ENCODE data around the gene ALG9.

GRCh38 chr11:111916768-111917167, 45.4 kb upstream of the ALG9 start:
- TF ChIP-seq CTCF (IDR thresholded peaks at IDR 0.05) = no peak
- peak in 1 of 2 donors; percentile 57 for TF ChIP-seq POLR2A (IDR thresholded peaks at IDR 0.05)

All from thyroid gland (tissue), 4 donors.